Kidney glomerular epithelial cell (primary cell): ENCODE data around the gene TCHHL1.

ENCODE experiments used
- DNase-seq: peaks from one replicate; lab custom pipeline; 2025; lab: John Stamatoyannopoulos, UW

Gene TCHHL1

GRCh38 chr1:152089014-152089674 lies at the start of gene TCHHL1:
TCHHL1 (minus strand) TSS chr1:152089064; CDS start chr1:152088143, 921 bp downstream.
- DNase-seq = no peak

GRCh38 chr1:152137215-152137614 lies 48.4 kb upstream of the TCHHL1 start:
- DNase-seq = no peak

DNA sequence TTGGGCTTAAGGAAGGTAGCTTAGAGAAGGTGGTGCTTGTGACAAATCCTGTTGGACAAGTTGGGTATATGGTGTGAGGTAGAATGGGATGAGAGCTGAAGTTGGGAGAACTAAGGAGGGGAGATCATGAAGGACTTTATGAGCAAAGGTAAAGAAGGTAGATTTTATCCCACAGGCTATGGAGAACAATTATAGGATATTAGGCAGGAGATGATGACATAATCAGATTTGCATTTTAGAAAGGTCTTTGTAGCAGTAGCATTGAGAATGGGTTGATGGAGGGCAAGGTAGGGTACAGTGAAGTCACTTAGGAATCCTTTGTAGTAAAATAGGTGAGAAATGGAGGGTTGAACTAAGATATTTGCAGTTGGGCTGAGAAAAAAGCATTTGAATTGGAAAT lies 41.3 kb upstream of the TCHHL1 start:
- no peak for DNase-seq

- no peak for DNase-seq
These were observed 38.8 kb upstream of the TCHHL1 start for GRCh38 chr1:152127673-152128072.

GRCh38 chr1:152125834-152126443 lies 37.1 kb upstream of the TCHHL1 start:
- no peak for DNase-seq

DNA sequence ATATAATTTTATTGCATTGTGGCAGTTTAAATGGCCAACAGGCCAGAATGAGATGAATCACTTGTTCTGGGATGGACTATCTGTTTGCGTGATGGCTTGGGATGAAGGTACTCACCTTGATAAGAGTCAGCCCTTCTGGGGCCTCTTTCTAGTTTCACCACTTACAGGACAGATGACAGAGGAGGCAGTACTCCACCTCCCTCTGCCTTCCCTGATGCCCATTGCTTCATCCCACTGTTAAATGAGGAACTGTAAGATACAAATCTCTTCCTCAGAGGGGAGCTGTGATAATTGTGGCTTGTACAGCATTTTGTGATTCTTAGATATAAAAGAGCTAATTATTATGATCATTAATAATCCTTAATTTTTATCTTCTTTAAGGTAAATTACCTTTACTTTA lies 30.1 kb upstream of the TCHHL1 start:
- DNase-seq = no peak

DNA sequence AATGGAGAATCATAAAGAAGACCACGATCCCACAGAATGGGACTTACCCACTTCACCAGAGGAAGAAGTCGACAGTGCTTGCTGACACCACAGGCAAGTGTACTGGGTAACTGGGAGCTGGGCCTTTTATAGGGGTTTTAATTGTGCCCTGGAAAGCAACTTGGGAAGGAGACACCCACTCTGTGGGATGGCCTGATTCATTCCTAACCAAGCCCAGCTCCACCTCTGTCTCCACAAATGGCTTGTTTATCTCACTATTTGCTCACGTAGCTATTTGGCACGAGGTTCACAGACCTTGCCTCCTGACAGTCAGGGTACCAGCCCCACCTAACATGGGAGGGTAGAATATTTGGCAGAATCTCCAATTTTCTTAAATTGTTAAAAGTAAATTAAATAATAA lies 26.5 kb upstream of the TCHHL1 start, which contains the start of gene TCHH:
TCHH (minus strand) TSS at position 101 of the 400 bp plus-strand sequence. CDS start 1,364 bp downstream, outside the sequence.
- no peak for DNase-seq

GRCh38 chr1:152112885-152113432 lies 24.1 kb upstream of the TCHHL1 start:
- no peak for DNase-seq

DNA sequence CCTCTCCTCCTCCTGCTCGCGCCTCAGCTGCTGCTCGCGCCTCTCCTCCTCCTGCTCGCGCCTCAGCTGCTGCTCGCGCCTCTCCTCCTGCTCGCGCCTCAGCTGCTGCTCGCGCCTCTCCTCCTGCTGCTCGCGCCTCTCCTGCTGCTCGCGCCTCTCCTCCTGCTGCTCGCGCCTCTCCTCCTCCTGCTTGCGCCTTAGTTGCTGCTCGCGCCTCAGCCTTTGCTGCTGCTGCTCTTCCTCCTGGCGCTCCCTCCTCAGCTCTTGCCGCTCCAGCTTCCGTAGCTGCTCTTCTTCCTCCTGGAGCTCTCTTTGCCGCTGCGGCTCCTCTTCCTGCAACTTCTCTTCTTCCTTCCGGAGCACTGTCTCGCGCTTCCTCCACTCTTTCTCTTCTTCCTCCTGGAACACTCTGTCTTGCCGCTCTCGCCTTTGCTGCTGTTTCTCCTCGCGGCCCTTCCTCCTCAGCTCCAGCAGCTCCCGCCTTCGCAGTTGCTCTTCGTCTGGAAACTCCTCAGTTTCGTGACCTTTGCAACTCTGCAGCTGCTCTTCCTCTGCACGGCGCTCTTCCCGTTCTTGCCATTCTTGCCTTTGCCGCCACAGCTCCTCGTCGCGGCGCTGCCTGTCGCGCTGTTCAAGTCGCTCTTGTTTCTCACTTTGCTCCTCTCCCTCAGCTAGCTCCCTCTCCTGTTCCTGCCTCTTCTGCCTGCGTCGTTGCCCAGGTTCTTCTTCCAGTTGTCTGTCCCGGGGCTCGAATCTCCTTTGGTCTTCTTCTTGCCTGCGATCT lies 23.4 kb upstream of the TCHHL1 start:
- no peak for DNase-seq

- peak; percentile 58 for DNase-seq
These were observed 22.7 kb upstream of the TCHHL1 start for GRCh38 chr1:152111515-152111968.

GRCh38 chr1:152110860-152111514 lies 22.1 kb upstream of the TCHHL1 start:
- DNase-seq = peak; percentile 58

DNA sequence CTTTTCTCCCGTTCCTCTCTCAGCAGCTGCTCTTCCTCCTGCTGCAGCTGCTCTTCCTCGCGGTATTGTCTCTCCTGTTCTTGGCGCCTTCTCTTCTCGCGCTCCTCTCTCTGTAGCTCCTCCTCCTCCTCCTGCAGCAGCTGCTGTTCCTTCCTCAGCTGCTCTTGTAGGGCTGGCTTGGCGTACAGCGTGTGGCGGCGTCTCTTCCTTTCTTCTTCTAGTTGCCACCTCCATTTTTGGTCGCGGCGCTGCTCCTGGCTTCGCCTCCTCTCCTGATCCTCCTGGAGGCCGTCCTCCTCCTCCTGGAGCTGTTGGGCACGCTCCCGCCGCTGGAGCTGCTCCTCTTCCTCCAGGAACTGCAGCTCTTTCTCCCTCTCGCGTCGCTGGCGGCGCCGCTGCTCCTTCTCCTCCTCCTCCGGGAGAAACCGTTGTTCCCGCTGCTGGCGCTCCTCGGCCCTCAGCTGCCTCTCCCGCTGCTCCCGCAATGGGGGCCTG lies 21.5 kb upstream of the TCHHL1 start:
- DNase-seq = peak; percentile 50

DNA sequence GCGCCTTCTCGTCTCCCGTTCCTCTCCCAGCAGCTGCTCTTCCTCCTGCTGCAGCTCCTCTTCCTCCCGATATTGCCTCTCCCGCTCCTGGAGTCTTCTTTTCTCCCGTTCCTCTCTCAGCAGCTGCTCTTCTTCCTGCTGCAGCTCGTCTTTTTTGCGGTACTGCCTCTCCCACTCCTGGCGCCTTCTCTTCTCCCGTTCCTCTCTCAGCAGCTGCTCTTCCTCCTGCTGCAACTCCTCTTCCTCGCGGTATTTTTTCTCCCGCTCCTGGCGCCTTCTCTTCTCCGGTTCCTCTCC lies 21.1 kb upstream of the TCHHL1 start:
- no peak for DNase-seq

GRCh38 chr1:152109231-152109997 lies 20.6 kb upstream of the TCHHL1 start:
- no peak for DNase-seq

- no peak for DNase-seq
These were observed 20.0 kb upstream of the TCHHL1 start for GRCh38 chr1:152108882-152109222.

GRCh38 chr1:152107984-152108881 lies 19.4 kb upstream of the TCHHL1 start:
- no peak for DNase-seq

DNA sequence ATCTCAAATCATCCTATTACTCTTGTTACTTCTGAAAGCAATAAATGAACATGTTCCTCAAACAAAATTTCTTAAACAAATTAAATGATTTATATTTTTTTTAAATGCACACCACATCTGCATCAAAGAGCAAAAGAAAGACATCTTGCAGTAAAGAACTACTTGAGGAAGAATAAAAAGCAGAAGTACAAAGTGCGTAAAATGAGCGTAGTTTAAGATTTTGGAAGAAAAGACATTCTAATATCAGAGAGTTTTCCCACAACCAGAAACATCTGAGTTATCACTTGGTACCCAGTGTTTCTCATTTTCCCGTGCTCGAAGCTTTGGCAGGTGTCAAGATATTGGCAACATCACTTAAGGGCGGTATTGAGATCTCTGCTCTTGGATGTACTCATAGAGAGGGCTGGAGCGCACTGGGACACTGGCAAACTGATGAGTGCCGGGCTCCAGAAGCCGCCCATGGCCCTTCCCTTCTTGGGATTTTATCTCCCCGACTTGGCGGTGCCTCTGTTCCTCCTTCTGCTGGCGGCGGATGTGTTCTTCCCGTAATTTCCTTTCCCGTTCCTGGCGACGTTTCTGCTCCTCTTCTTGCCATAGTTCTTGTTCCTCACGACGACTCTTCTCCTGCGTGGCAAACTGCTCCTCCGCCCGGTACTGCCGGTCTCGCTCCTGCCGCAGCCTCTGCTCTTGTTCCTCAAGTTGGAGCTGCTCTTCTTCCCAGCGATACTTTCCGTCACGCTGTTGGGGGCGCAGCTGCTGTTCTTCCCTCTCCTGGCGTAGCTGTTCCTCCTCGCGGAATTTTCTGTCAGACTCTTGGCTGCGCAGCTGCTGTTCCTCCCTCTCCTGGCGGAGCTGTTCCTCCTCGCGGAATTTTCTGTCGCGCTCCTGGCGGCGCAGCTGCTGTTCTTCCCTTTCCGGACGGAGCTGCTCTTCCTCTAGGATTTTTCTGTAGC lies 18.4 kb upstream of the TCHHL1 start:
- DNase-seq = no peak

DNA sequence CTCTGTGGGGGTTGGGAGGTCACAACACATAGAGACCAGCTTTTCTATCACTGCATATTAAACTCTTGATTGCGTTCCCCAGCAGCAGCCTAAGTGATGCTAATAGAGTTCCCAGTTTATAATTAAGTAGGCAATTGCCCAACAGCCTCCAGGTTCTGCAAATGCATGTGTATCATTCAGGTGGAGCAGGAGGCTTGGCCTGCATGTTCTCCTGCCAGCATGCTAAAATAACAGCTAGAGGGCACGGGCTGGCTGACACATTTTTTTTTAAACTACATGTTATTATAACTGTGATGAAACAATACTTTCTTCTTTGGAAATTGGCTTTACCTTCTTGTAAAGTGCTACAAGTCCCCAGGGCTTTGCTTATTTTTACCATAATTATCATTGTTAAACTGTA lies 16.0 kb upstream of the TCHHL1 start:
- DNase-seq = no peak

DNA sequence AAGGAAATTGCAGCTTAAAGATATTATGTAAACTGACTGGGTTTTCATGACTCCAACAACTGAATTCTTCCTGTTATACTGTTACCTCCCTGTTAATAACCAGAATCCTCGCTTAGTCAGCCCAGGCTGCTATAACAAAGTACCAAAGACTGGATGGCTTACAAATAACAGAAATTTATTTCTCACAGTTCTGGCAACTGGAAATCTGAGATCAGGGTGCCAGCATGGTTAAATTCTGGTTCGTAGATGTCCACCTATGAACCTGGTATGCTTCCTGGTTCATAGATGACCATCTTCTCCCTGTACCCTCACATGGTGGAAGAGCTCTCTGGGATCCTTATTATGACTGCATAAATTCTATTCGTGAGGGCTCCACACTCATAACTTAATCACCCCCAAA lies 8.1 kb upstream of the TCHHL1 start:
- DNase-seq = no peak
